NCI-H446 treated with DMSO at 0.1 percent for 48 hours (cell line): Measurements from ENCODE around the gene SF3A1.

ENCODE experiments used
- DNase-seq: peaks from one replicate; lab custom pipeline; 2025; lab: John Stamatoyannopoulos, UW

SF3A1 gene

GRCh38 chr22:30325065-30325720 lies 31.5 kb downstream of the SF3A1 start:
- no peak for DNase-seq

- no peak for DNase-seq
Observed at GRCh38 chr22:30324014-30324730, 32.5 kb downstream of the SF3A1 start.

- no peak for DNase-seq
Observed at GRCh38 chr22:30323246-30323645, 33.4 kb downstream of the SF3A1 start.

GRCh38 chr22:30321461-30321860 lies 35.2 kb downstream of the SF3A1 start:
- no peak for DNase-seq

DNA sequence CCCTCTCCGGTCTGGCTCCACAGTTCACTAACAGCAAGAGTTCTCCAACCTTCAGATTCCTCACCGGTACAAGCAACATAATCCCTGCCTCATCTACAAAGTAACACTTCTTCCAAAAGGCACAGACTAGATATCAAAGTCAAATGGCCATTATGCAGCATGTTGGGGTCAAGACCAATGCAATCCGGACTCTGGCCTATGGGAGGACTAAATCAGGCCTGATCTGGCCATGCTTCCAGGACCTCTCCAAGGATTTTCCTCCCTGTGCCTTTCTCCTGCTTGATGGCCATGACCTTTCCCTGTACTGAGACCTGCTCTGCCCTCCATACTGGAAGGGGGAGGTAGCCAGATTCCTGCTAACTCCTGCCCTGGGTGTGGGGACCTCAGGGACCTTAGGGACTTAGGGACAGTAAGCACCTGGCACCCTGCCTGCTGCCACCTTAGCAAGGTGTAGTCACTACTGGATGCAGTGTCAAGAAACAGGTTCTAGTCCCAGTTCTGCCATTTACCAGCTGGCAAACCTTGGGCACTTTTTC lies 36.6 kb downstream of the SF3A1 start:
- DNase-seq, result no peak

DNA sequence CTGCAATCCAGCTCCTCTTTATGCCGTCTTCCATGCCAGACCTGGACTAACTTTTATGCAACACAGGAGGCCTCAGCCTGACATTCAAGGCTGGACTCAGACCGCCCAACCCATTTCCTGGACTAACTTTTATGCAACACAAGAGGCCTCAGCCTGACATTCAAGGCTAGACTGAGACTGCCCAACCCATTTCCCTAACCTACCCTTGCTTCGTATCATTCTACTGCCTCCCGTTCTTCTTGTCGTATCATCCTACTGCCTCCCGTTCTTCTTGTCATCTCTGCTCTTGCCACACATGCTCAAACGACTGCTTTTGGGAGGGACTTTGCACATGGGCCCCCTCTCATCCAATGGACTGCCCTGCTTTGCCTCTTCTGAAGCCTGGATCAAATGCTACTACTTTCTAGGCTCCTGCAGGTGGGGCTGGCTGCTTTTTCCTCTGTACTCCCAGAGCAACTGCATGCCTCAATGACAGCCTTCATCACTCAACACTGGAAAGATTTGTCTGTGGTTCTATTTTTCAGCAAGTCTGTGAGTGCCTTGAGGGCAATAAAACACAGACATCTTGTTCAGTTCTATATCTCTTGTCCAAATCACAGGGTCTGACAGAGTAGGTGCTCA lies 37.8 kb downstream of the SF3A1 start:
- DNase-seq, result no peak

DNA sequence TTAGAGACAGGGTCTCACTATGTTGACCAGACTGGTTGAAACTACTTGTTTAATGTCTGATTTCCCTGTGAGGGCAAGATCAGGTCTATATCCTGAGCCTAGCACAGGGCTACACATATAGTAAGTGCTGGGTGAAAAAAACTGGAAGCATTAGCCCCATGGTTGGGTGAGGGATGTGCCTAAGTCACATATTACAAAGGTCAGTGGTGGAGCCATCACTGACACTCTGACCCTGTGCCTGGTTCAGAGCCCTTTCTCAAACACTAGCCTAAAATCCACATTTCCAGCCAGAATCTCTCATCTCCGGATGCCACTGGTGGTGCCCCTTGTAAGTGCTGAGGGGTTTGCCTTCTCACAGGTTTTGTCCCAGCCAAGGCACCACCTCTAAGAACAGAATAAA lies 38.9 kb downstream of the SF3A1 start:
- DNase-seq, result no peak

- no peak for DNase-seq
Observed at GRCh38 chr22:30315962-30316576, 40.6 kb downstream of the SF3A1 start.

GRCh38 chr22:30314915-30315314 lies 41.8 kb downstream of the SF3A1 start:
- DNase-seq, result no peak

GRCh38 chr22:30313527-30314363 lies 42.9 kb downstream of the SF3A1 start:
- no peak for DNase-seq

- no peak for DNase-seq
Observed at GRCh38 chr22:30312053-30312452, 44.6 kb downstream of the SF3A1 start.

GRCh38 chr22:30310881-30311771 lies 45.6 kb downstream of the SF3A1 start:
- no peak for DNase-seq

DNA sequence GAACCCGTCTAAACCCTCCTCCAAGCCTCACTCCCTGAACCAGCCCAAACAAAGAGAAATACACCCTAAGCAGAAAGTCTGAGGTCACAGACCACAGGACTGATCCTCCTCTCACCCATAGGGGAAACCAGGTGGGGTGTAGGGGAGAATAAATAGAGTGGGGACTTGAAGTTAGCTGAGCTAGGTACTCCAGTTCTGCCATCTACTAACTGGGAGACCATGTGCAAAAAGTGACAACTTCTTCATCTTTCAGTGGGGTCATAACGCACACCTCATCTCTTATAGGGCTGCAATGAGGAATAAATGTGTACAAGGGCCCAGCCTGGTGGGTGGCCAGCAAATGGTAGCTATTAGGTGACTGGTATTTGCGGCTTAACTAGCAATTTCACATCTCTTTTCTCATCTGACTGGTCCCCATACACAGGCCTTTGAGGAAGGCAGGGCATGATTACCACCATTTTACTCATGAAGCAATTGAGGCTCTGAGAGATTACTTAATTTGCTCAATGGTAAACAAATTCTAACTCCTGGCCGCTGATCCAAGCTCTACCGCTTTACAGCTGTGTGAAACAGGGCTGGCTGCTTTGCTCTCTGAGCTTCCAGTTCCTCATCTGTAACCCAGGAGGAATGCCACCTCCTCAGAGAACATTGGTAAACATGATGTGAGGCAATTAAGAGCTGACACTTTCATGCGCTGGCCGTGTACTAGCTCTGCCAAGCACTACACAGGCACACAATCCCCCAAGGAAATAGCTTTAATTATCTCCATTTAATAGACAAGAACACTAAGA lies 46.5 kb downstream of the SF3A1 start:
- no peak for DNase-seq

DNA sequence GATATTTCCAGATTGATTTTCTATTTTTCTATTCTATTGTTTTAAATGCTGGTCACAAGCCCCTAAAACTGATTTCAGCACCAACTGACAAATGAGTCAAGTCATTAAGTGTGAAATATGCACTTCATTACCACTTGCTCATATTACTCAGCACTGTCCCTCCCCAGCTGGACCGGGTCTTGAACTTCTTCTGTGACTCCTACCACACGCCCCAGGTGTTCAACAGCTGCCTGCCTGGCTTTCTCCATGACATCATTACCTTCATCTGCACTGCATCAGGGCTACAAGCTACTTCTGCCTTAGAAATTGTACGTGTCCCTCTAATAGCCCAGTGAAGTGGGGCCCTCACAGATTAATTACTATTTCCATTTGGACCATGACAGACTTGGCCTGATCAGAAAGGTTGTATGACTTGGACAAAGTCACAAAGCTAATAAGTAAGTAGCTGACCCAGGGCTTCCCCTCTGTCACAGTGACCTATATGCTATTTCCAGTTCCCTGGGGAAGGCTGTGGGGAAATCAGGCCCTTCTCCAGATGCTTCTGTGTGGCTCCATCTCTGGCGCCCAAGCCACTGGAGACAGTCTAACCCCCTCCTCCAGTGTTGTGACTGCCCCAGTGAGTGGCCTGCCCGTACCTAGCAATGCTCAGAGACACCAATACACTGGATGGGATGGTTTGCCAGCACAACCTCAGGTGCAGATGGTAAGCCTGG lies 48.0 kb downstream of the SF3A1 start:
- no peak for DNase-seq

DNA sequence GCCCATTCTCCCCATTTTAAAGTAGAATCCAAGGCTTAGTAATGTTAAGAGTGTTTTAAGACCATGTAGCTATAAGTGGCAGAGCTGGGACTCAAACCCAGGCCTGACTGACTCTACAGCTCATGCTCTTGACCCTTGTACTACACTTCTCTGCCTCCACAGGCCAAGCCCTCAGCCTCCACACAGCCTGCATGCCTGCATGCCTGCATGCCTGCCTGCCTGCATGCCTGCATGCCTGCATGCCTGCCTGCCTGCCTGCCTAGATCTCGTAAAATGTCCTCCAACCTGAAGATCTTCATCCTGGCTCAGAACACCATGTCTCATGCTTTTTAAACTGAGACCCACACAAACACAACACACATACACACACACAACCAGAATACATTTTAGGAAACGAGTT lies 48.6 kb downstream of the SF3A1 start:
- DNase-seq, result no peak

DNA sequence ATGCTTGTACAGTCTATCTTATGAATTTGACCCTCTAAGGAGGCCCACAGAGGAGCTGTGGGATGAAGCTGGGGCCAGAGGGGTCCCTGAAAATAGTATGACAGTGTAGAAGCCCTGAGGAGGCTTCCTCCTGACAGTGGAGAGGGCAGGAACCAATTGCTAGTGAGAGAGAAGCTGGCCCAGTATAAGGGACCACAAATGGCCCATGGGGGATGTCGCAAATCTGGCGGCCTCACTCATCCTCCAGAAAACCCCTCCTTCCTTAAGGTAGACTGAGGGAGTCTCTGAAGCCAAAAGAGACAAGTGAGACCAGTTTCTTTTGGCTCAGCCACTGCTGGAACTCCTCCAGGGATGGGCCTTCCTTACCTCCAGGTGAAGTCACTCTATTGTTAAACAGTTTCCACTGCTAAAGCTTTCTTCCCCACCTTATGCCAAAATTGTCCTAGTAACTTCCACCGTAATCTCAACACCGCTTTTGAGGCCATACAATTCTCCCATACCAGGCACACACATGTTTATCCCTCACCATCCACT lies 49.6 kb downstream of the SF3A1 start:
- DNase-seq, result no peak

DNA sequence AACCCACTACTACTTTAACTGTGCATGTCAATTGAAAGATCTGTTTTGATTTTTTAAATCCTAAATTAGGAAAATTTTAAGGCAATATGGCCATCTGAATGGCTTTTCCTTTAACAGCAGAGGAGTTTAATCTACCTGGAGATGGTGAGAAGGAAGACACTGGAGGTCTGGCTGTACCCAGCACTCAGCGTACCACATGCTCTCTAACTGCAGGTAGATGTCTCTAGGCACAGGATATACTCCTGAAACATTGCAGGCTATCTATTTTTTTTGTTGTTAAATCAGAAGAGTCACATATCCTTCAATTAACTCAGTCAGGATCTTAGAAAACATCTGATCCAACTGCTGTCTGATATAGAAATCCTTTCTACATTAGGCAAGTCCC lies 50.1 kb downstream of the SF3A1 start:
- DNase-seq, result no peak

- no peak for DNase-seq
Observed at GRCh38 chr22:30305906-30306626, 50.6 kb downstream of the SF3A1 start.
